Muscle of leg (tissue), 11 donors: Measurements from ENCODE around the gene PIP5K1B. TPM values are rescaled to one million over a fixed set of nuclear protein-coding genes. Genes with fewer than 3 reads are reported as not detected.

Source experiments
- DNase-seq: peaks from one replicate; pipeline ENCODE4 v3.0.0; 2013
- H3K27ac ChIP-seq: one replicate; pipeline ENCODE4 v1.5.1; 2013; ENCODE audit warnings: mild to moderate bottlenecking, low read length, control low read depth
- H3K27me3 ChIP-seq: one replicate; pipeline ENCODE4 v1.6.1; 2013; ENCODE audit warnings: low read length; ENCODE audit not compliant: control insufficient read depth, insufficient read depth
- H3K36me3 ChIP-seq: one replicate; pipeline ENCODE4 v1.6.1; 2013; ENCODE audit warnings: low read length; ENCODE audit not compliant: control insufficient read depth, insufficient read depth
- H3K4me1 ChIP-seq: one replicate; pipeline ENCODE4 v1.6.1; 2013; ENCODE audit warnings: low read length; ENCODE audit not compliant: control insufficient read depth, insufficient read depth
- H3K4me3 ChIP-seq: one replicate; pipeline ENCODE4 v1.5.1; 2013; ENCODE audit warnings: low read length, control low read depth
- H3K9me3 ChIP-seq: replicated peaks from 2 replicates; pipeline ENCODE4 v1.6.1; 2013; ENCODE audit warnings: low read depth, low read length; ENCODE audit not compliant: control insufficient read depth
- WGBS: methylation state at CpG from one replicate; pipeline ENCODE4 v1.1.5; 2013; ENCODE audit warnings: missing lambda C conversion rate; ENCODE audit not compliant: insufficient coverage; 5-methylcytosine and 5-hydroxymethylcytosine counted together
- polyA plus RNA-seq, 8 donors: library from polyadenylated mRNA; unstranded; fragments of 120-200 nt; gene quantifications; one replicate each; pipeline versions ENCODE4 v1.2.1 to v1.2.3, GENCODE V29; 2013; ENCODE audit warnings: inconsistent platforms in 1 of 8, low replicate concordance in 1 of 8; ENCODE audit not compliant: insufficient read length in 8 of 8, insufficient read depth in 1 of 8
- total RNA-seq: library from RNA; stranded (reverse); fragments of 120-200 nt; gene quantifications from one replicate; pipeline ENCODE4 v1.2.4, GENCODE V29; 2013

Gene PIP5K1B
- total and polyA plus RNA-seq, 9 donors = 0.91 to 3.1 (median 1.3) TPM

DNA sequence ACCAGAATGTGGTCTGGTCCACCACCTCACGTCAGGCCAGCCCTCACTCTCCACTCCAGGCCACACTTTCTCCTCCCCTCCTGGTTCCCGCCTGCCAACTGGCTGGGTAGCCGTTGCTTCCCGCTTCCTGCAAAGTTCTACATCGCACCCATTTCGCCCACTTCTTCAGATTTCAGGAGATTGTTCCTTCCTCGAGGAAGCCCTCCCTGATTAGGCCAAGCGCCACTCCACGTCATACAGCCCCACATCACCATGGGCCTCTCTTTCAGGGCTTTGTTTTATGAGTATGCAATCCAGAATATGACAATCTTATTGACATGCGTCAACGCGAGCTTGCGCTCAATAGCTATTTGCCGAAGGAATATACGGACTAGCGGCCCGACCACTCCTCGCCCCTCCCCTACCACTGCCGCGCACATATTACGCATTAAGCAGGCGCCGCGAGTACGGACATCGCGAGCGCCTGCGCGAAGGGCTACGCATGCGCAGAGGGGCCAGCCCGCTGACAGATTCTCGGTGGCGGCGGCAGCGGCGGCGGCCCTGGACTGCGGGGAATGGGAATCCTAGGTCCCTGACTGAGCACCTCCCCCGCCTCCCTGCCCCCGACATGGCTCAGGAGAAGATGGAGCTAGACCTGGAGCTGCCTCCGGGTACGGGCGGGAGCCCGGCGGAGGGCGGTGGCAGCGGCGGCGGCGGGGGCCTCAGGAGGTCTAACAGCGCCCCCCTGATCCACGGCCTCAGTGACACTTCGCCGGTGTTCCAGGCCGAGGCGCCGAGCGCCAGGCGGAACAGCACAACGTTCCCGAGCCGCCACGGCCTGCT lies 74.7 kb downstream of the PIP5K1B start:
- Histone ChIP-seq H3K27ac (peak overlapping the region; percentile 95), H3K36me3 (no peaks in the 10 kb centered on the region)
- WGBS = under 1% methylated on average over 62 of the region's 65 CpGs

DNA sequence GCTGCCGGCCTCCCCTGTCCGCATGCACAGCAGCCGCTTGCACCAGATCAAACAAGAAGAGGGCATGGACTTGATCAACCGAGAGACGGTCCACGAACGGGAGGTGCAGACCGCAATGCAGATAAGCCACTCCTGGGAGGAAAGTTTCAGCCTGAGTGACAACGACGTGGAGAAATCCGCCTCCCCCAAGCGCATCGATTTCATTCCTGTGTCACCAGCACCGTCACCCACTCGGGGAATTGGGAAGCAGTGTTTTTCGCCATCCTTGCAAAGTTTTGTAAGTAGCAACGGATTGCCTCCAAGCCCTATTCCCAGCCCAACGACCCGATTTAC lies 75.3 kb downstream of the PIP5K1B start:
- WGBS = 0% methylated on average over 17 of the region's 19 CpGs
- Histone ChIP-seq H3K27me3 (no peaks in the 10 kb centered on the region), H3K4me1 (peaks cover 14% of the 10 kb centered on the region), H3K36me3 (no peaks in the 10 kb centered on the region), H3K9me3 (no peaks in the 10 kb centered on the region), H3K27ac (peak overlapping the region; percentile 95), H3K4me3 (peak overlapping the region; percentile 90)
- no peak for DNase-seq

More for the DNA sequence above, 74.7 kb downstream of the PIP5K1B start:
- peak; percentile 98 for DNase-seq
- H3K27me3 ChIP-seq = no peaks in the 10 kb centered on the region
- no peaks in the 10 kb centered on the region for H3K9me3 ChIP-seq
- peaks cover 14% of the 10 kb centered on the region for H3K4me1 ChIP-seq
- H3K4me3 ChIP-seq = peak overlapping the region; percentile 90

DNA sequence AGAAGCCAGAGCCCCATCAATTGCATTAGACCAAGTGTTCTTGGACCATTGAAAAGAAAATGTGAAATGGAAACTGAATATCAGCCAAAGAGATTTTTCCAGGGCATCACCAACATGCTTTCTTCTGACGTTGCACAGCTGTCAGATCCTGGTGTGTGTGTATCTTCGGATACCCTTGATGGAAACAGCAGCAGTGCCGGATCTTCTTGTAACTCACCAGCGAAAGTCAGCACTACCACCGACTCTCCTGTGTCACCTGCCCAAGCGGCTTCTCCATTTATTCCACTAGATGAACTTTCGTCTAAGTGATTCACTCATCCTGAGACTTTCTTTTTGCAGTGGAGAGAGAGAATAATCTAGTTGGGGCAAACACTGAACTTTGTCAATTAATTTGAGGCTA lies 75.7 kb downstream of the PIP5K1B start:
- Histone ChIP-seq H3K4me3 (peak overlapping the region; percentile 90), H3K9me3 (no peaks in the 10 kb centered on the region), H3K36me3 (no peaks in the 10 kb centered on the region), H3K27me3 (no peaks in the 10 kb centered on the region), H3K4me1 (peaks cover 14% of the 10 kb centered on the region), H3K27ac (peak overlapping the region; percentile 95)
- DNase-seq = peak; percentile 25
- 0% methylated on average over 2 of the region's 7 CpGs for WGBS

DNA sequence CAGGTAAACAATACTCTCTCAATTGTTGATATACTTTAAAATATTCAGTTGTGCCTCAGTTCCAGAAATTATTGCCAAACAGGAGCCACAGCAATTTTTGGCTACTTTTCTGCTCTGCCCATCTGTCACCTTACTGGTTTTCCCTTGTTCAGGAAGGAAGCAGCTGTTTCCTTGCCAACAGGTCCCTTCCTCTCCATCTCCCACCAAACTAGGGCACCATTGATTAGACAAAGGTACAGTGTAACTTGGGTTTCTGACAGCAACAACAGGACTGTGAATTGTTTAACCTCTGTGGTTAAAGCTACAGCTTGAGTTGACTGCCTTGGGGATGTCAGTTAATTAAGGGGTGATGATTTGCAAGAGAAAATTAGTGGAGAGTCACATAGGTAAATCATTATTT lies 76.9 kb downstream of the PIP5K1B start:
- H3K4me1 ChIP-seq = peaks cover 14% of the 10 kb centered on the region
- H3K4me3 ChIP-seq = no peak overlapping the region
- DNase-seq = no peak
- no peak overlapping the region for H3K27ac ChIP-seq
- H3K27me3 ChIP-seq = no peaks in the 10 kb centered on the region
- H3K9me3 ChIP-seq = no peaks in the 10 kb centered on the region
- no peaks in the 10 kb centered on the region for H3K36me3 ChIP-seq

DNA sequence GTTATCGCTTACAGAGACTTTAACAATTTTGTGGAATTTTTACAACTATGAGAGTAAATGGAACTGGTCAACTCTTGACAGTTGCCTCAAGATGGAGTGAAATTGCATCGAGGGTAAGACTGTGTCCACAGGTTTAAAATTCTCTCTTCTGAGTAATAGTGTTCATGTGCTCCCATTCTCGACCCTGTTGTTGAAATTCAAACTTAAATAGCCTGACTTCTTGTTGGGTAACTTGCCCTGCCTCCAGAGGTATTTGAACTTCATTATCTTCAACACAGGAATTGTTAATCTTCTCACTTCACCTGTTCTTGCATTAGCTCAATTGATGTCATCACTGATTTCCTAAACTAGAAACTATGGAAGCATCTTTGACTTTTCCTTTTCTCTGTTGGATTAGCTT lies 77.5 kb downstream of the PIP5K1B start:
- Histone ChIP-seq H3K9me3 (no peaks in the 10 kb centered on the region), H3K4me1 (peaks cover 14% of the 10 kb centered on the region), H3K27me3 (no peaks in the 10 kb centered on the region), H3K4me3 (no peak overlapping the region), H3K36me3 (no peaks in the 10 kb centered on the region), H3K27ac (no peak overlapping the region)
- no peak for DNase-seq
- 75% methylated on average over 2 of the region's 3 CpGs for WGBS

DNA sequence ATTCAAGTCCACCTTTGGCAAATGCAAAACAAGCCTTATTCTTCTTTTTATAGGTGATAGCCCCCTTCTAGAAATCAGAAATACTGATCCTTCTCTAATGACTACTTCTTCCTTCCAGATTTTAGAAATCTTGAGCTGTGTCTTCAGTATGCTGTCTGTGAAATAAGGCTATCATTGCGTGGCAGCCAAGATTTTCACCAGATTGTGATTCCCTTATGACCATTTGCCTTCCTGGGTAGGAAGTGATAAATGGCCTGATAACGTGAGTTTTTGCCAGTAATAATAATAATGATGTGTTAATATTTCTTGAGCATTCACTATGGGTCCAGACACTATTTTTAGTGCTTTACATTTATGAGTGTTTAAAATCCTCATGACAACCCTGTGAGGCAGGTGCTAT lies 80.9 kb downstream of the PIP5K1B start:
- Histone ChIP-seq H3K27ac (no peak overlapping the region), H3K36me3 (no peaks in the 10 kb centered on the region), H3K4me1 (peaks cover 6% of the 10 kb centered on the region), H3K9me3 (no peaks in the 10 kb centered on the region), H3K27me3 (no peaks in the 10 kb centered on the region), H3K4me3 (no peak overlapping the region)
- no CpG with 5 or more reads among the region's 2 CpGs for WGBS
- DNase-seq = no peak

DNA sequence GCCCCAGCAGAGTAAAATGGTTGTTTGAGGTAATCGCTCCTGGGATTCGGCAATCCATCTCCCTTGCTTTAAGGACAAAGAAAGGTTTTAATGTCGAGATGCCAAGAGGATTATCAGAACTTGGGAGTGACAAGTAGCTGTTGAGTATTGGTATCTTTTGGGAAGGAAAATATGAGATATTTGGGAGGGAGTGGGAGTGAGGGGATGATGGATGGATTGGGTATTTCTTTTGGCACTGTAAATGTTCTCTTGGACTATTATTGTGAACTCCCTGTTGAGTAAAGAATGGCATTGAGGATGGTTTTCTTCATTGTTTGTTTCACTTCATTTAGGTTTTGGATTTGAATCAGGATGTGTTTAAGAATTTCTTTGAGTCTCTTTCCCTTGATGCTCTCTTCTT lies 86.1 kb downstream of the PIP5K1B start:
- no peak overlapping the region for H3K4me3 ChIP-seq
- no peaks in the 10 kb centered on the region for H3K9me3 ChIP-seq
- no peak overlapping the region for H3K27ac ChIP-seq
- 94% methylated on average over 3 of the region's 3 CpGs for WGBS
- no peaks in the 10 kb centered on the region for H3K36me3 ChIP-seq
- no peak for DNase-seq
- H3K4me1 ChIP-seq = no peaks in the 10 kb centered on the region
- no peaks in the 10 kb centered on the region for H3K27me3 ChIP-seq

DNA sequence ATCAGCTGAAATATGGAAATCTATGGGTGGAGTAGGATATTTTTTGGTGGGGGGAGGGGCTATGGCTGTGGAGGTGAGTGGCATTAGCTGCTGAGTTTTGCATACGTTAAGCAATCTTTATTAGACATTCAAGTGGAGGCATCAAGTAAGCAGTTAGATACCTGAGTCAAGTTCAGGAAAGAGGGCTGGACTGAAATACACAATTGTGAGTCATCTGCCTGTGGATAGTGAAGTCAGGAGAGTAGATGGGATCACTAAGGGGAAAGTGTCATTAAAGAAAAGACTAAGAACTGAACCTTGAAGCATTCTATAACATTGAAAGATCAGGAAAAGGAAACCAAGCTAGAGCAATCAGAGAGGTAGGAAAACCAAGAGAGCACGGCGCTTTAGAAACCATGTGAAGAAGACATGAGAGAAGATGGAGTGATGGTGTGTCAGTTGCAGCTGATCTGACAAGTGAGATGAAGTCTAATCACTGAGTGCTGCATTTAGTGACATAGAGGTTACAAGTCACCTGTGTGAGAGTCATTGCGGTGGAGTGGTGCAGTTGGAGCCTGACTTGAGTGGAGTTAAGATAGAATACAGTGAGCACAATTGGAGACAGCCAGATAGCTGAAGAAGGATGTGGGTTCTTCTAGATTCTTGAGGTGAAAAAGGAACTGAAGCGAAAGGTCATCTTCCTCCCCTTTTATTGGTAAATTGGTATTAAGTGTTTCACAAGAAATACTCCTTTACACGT lies 88.7 kb downstream of the PIP5K1B start:
- DNase-seq = no peak
- H3K9me3 ChIP-seq = no peaks in the 10 kb centered on the region
- WGBS = 96% methylated on average over 3 of the region's 6 CpGs

DNA sequence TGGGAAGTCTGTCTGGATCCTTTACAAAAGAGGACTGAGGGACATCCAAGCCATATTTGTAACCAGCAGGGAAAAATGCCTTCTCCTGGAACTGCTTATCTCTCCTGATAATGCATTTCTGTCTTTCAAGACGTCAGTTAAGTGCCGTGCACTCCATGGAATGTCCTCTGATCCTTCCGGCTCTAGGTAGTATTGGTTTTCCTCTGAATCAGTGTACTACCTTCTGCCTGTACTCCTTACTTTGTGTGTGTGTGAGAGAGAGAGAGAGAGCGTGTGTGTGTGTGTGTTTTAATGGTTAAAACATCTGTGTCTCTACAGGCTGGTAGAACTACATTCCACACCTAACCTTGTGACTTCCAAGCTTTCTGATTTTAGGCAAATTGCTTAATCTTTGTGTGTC lies 89.9 kb downstream of the PIP5K1B start:
- Histone ChIP-seq H3K9me3 (no peaks in the 10 kb centered on the region), H3K4me3 (no peak overlapping the region), H3K36me3 (no peaks in the 10 kb centered on the region), H3K27ac (no peak overlapping the region), H3K27me3 (no peaks in the 10 kb centered on the region), H3K4me1 (no peaks in the 10 kb centered on the region)
- no peak for DNase-seq
- no CpG with 5 or more reads among the region's 4 CpGs for WGBS

More for the DNA sequence above, 88.7 kb downstream of the PIP5K1B start:
- no peaks in the 10 kb centered on the region for H3K27me3 ChIP-seq
- no peaks in the 10 kb centered on the region for H3K4me1 ChIP-seq
- H3K4me3 ChIP-seq = no peak overlapping the region
- H3K27ac ChIP-seq = no peak overlapping the region
- H3K36me3 ChIP-seq = no peaks in the 10 kb centered on the region

DNA sequence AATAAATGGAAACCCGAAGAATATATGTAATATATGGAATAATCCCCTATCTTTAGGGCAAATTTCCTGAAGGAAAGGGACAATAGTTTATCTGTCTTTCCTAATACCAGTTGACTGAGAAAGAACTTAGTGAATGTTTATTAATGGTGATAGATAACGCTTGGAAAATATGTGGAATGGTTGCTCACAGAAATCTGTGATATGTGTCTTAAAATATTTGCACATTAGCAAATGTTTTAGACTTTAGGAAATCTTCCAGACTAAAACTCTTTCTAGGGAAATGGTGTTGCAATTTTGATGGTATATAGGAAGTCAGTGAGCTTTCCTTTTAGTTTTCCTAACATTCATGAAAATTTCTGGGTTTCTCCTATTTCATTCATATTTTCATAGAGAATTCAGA lies 90.4 kb downstream of the PIP5K1B start:
- Histone ChIP-seq H3K27me3 (no peaks in the 10 kb centered on the region), H3K4me3 (no peak overlapping the region), H3K9me3 (no peaks in the 10 kb centered on the region), H3K27ac (no peak overlapping the region), H3K36me3 (no peaks in the 10 kb centered on the region), H3K4me1 (no peaks in the 10 kb centered on the region)
- WGBS = no CpG with 5 or more reads among the region's 2 CpGs
- no peak for DNase-seq
